Neutrophil (primary cell): ENCODE measurements around the gene RMI1.

Source experiments
- H3K27ac ChIP-seq: fragments of 200-600 bp; sonication (generic); 2 replicates; pipeline ENCODE4 v1.5.1; 2016; ENCODE audit warnings: mild to moderate bottlenecking, moderate library complexity
- H3K27me3 ChIP-seq: fragments of 200-600 bp; sonication (generic); 2 replicates; pipeline ENCODE4 v1.6.0; 2016; ENCODE audit warnings: mild to moderate bottlenecking
- H3K36me3 ChIP-seq: fragments of 200-600 bp; sonication (generic); 2 replicates; pipeline ENCODE4 v1.5.1; 2017
- H3K4me1 ChIP-seq, 2 experiments: fragments of 200-600 bp in 1 of 2; sonication (generic) in 1 of 2; 1 replicate in 1 of 2; 2 replicates in 1 of 2; pipeline versions ENCODE4 v1.5.1 to v1.6.1; 2013 to 2016; ENCODE audit warnings: low read depth in 1 of 2, low read length in 1 of 2, mild to moderate bottlenecking in 1 of 2, moderate library complexity in 1 of 2; ENCODE audit not compliant: control insufficient read depth in 1 of 2, insufficient read depth in 1 of 2
- H3K4me3 ChIP-seq, 2 experiments: fragments of 200-600 bp in 1 of 2; sonication (generic) in 1 of 2; 1 replicate in 1 of 2; 2 replicates in 1 of 2; pipeline ENCODE4 v1.5.1; 2013 to 2016; ENCODE audit warnings: low read depth in 1 of 2, low read length in 1 of 2, mild to moderate bottlenecking in 1 of 2, moderate library complexity in 1 of 2
- H3K9me3 ChIP-seq: fragments of 200-600 bp; sonication (generic); 2 replicates; pipeline ENCODE4 v1.5.1; 2016
- TF ChIP-seq, protein P1 (sequence below): fragments of 200-600 bp; sonication (generic); IDR thresholded peaks from 2 replicates; pipeline ENCODE4 v1.5.1; 2016; ENCODE audit warnings: antibody characterized with exemption

The RMI1 gene

DNA sequence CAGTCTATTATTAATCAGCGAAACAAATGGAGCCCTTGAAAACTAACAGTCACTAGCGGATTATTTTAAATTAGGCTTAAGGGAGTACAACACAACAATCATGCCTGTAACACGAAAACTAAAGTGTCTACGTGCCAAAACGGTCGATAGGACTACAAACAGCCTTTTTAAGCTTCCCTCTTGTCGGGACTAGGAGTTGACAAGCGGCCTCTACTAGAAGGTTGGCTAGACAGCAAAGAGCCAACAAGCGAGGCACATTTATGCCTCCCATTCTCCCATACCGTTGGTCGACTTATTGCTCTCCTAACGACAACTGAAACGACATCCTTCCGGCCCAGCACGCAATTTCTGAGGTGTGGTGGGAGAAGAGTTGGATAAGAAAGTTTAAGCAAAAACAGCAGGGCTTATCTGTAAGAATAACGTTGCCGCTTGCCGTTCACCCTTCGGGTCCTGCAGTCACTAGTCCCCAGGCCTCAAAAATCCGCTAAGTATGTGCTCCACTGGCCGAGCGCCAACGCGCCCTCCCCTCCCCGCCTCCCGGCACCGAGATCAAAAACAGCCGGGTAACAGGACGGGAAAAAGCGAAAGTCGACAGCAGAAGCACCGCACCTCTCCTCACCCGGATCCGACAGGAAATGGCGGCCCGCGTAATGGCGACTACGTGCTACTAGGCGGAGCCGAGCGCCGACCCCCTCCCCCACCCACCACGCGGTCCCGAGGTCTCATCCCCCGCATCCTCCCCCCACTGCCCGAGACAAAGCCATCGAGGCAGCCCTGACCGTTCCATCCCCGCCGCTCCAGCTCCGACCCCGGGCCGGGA is 1.4 kb upstream of the RMI1 start:
- no peaks in the 10 kb centered on the region for H3K27me3 ChIP-seq
- peaks cover 37 to 46% of the 10 kb centered on the region in 2 experiments for H3K4me1 ChIP-seq
- peak overlapping the region; percentile 98 to 99 for H3K4me3 ChIP-seq
- TF ChIP-seq, protein P1, sequence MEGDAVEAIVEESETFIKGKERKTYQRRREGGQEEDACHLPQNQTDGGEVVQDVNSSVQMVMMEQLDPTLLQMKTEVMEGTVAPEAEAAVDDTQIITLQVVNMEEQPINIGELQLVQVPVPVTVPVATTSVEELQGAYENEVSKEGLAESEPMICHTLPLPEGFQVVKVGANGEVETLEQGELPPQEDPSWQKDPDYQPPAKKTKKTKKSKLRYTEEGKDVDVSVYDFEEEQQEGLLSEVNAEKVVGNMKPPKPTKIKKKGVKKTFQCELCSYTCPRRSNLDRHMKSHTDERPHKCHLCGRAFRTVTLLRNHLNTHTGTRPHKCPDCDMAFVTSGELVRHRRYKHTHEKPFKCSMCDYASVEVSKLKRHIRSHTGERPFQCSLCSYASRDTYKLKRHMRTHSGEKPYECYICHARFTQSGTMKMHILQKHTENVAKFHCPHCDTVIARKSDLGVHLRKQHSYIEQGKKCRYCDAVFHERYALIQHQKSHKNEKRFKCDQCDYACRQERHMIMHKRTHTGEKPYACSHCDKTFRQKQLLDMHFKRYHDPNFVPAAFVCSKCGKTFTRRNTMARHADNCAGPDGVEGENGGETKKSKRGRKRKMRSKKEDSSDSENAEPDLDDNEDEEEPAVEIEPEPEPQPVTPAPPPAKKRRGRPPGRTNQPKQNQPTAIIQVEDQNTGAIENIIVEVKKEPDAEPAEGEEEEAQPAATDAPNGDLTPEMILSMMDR: no peak
- peaks cover 38% of the 10 kb centered on the region for H3K36me3 ChIP-seq
- H3K27ac ChIP-seq: peak overlapping the region; percentile 98
- H3K9me3 ChIP-seq: no peaks in the 10 kb centered on the region

DNA sequence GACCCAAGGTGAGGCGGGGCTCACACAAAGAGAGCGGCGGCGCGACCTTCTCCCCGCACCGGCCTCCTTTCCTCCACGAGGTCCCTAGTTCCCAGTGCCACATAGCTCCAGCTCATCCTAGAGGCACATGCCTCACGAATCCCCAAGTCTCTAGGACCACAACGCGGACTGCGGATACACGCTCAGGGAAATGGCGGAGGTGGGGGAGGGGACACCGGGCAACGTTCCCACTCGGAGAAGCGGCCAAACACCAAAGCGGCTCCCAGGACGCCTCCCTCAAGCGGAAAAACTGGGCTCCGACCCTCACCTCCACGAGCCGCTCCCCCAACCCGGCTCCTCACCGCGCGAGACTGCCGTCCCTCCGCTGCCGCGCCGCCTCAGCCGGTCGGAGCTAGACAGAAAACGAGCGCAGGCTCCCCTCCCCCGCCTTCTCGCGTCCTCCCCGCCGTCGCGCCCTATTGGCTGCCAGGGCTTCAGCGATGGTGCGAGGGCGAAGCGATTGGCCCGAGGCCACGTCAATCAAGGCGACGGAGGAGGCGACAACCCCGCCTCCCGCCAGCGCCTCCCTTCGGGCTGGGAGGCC is 702 bp upstream of the RMI1 start, which contains the start of gene HNRNPK:
HNRNPK (minus strand) TSS at position 404 of the 583 bp plus-strand sequence. CDS start 1,963 bp downstream, outside the sequence.
- peaks cover 31% of the 10 kb centered on the region for H3K36me3 ChIP-seq
- H3K9me3 ChIP-seq: no peaks in the 10 kb centered on the region
- H3K4me3 ChIP-seq: peak within 1 kb of the TSS; percentile 98 to 99
- no peaks in the 10 kb centered on the region for H3K27me3 ChIP-seq
- TF ChIP-seq, protein P1: no peak
- peaks cover 37 to 47% of the 10 kb centered on the region in 2 experiments for H3K4me1 ChIP-seq
- peak within 1 kb of the TSS; percentile 98 for H3K27ac ChIP-seq

DNA sequence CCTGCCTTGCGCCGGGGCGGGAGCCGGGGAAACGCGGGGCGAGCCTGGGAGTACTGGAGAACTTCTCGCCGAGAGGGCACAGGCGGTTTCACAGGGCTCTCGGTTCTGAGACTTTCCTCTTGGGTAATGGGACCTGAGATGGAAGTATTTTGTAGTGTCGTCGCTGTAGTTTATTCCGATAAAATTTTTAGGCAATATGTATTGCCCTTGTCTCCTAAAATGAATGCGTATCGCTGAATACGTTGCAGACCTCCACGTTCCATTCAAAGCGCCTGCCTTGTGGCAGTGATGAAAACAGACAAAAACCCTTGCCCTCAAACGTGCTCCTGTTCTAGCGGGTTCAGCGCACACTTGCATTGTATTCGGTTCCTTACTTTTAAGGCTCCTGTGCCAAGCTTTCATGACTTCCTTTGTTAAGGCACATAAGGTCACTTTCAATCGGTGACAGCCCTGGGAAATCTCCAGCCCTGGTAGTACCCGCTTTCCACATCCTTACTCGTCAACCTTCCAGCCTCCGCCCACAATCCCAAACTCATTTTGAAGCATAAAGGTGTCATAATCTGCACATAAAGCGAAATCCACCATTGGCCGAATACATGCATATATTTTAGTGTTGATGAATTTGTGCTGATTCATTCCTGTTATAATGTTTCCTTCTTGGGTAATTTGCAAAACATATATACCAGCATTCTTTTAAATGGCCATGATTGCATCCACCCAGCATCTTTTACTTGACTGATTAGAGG is 694 bp downstream of the RMI1 start:
- TF ChIP-seq, protein P1: no peak
- Histone ChIP-seq H3K36me3 (peaks cover 17% of the 10 kb centered on the region), H3K9me3 (no peaks in the 10 kb centered on the region), H3K4me3 (peak overlapping the region; percentile 98 to 99), H3K27ac (peak overlapping the region; percentile 98), H3K27me3 (no peaks in the 10 kb centered on the region), H3K4me1 (peaks cover 37 to 49% of the 10 kb centered on the region in 2 experiments)

DNA sequence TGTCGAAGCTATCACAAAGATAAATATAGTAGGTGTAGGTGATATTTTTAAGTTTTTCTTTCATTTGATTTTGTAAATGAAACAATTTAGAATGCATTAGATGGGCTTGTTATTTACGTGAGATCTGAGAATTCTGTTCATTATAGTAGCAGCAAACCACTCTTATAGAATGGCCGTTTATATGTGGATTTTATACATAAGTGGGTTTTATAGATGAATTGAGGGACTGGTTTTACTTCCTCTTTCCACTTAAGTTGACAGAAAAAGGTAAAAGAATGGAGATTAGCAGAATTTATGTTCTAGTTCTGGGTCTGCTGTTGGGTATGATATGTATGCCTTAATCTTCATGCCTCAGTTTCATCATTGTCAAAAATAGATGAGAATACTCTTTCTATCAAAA is 5.6 kb downstream of the RMI1 start:
- H3K27ac ChIP-seq: no peak overlapping the region
- no peaks in the 10 kb centered on the region for H3K27me3 ChIP-seq
- H3K9me3 ChIP-seq: no peaks in the 10 kb centered on the region
- TF ChIP-seq, protein P1: no peak
- H3K4me3 ChIP-seq: no peak overlapping the region
- H3K4me1 ChIP-seq: peaks cover 14 to 22% of the 10 kb centered on the region in 2 experiments
- no peaks in the 10 kb centered on the region for H3K36me3 ChIP-seq

DNA sequence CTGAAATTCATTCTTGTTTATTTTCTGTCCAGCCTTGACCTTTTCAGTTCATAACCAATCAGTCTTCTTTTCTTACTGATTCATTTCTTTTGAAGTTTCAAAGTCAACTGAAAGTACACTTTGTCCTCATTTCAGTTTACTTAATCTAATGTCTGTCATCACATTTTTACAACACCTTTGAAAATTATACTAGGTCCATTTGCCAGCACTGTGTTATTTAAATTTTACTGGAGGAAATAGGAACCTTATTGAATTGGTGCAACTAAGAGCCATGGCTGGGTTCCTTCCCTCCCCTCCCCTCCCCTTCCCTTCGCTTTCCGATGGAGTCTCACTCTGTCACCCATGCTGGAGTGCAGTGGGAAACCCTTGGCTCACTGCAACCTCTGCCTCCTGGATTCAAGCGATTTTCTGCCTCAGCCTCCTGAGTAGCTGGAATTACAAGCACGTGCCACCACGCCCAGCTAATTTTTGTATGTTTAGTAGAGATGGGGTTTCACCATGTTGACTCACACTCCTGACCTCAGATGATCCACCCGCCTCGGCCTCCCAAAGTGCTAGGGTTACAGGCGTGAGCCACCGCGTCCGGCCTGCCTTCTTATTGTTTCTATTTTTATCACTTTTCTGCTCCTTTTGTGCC is 6.3 kb downstream of the RMI1 start:
- Histone ChIP-seq H3K27me3 (no peaks in the 10 kb centered on the region), H3K36me3 (no peaks in the 10 kb centered on the region), H3K4me3 (no peak overlapping the region), H3K9me3 (no peaks in the 10 kb centered on the region), H3K4me1 (peaks cover 7 to 15% of the 10 kb centered on the region in 2 experiments), H3K27ac (peak overlapping the region; percentile 18)
- TF ChIP-seq, protein P1: no peak
